Astrocyte (in vitro differentiated cells and primary cell): ENCODE data around the gene MYCN. TPM values are rescaled to one million over a fixed set of nuclear protein-coding genes. Genes with fewer than 3 reads are reported as not detected.

Experiments
- DNase-seq: peaks from one replicate; pipeline ENCODE4 v3.0.0-alpha.2; 2010; ENCODE audit warnings: low read depth
- FAIRE-seq: peaks from 2 replicates; lab custom pipeline; 2011; peaks lifted over from hg19 to GRCh38; lab: Jason Lieb, UNC
- H2AFZ ChIP-seq: 2 replicates; pipeline ENCODE4 v1.6.0; 2012; ENCODE audit warnings: low read depth, low read length, inconsistent platforms
- H3K27ac ChIP-seq: 2 replicates; pipeline ENCODE4 v1.5.1; 2011; ENCODE audit warnings: low read depth, low read length, inconsistent platforms
- H3K27me3 ChIP-seq: 2 replicates; pipeline ENCODE4 v1.6.0; 2011; ENCODE audit warnings: low read length, inconsistent platforms; ENCODE audit not compliant: insufficient read depth
- H3K36me3 ChIP-seq: 2 replicates; pipeline ENCODE4 v1.5.1; 2011; ENCODE audit warnings: low read length, inconsistent platforms; ENCODE audit not compliant: insufficient read depth
- H3K4me1 ChIP-seq: 2 replicates; pipeline ENCODE4 v1.5.1; 2011; ENCODE audit warnings: low read length, inconsistent platforms; ENCODE audit not compliant: insufficient read depth
- H3K4me2 ChIP-seq: 2 replicates; pipeline ENCODE4 v1.6.0; 2012; ENCODE audit warnings: low read length, inconsistent platforms
- H3K4me3 ChIP-seq: 2 replicates; pipeline ENCODE4 v1.5.1; 2011; ENCODE audit warnings: low read depth, mild to moderate bottlenecking, low read length, inconsistent platforms; ENCODE audit not compliant: insufficient read depth
- H3K79me2 ChIP-seq: 2 replicates; pipeline ENCODE4 v1.6.0; 2012; ENCODE audit warnings: mild to moderate bottlenecking, low read length, inconsistent platforms; ENCODE audit not compliant: insufficient read depth
- H3K9ac ChIP-seq: 2 replicates; pipeline ENCODE4 v1.6.0; 2012; ENCODE audit warnings: mild to moderate bottlenecking, low read length, inconsistent platforms
- H3K9me3 ChIP-seq: 2 replicates; pipeline ENCODE4 v1.5.1; 2012; ENCODE audit warnings: low read depth, mild to moderate bottlenecking, low read length, inconsistent platforms; ENCODE audit not compliant: insufficient read depth
- H4K20me1 ChIP-seq: 2 replicates; pipeline ENCODE4 v1.6.0; 2012; ENCODE audit warnings: low read length, inconsistent platforms; ENCODE audit not compliant: insufficient read depth
- H3K27ac Mint-ChIP-seq: one replicate; pipeline ENCODE4 v1.8.0; 2021; ENCODE audit warnings: mild to moderate bottlenecking, mixed read lengths; ENCODE audit not compliant: unreplicated experiment
- H3K27me3 Mint-ChIP-seq: one replicate; pipeline ENCODE4 v1.8.0; 2021; ENCODE audit warnings: low read depth, mixed read lengths; ENCODE audit not compliant: unreplicated experiment
- H3K36me3 Mint-ChIP-seq: one replicate; pipeline ENCODE4 v1.8.0; 2021; ENCODE audit warnings: low read depth, mixed read lengths; ENCODE audit not compliant: unreplicated experiment
- H3K4me1 Mint-ChIP-seq: one replicate; pipeline ENCODE4 v1.8.0; 2021; ENCODE audit warnings: low read depth, mixed read lengths; ENCODE audit not compliant: unreplicated experiment
- H3K4me3 Mint-ChIP-seq: one replicate; pipeline ENCODE4 v1.8.0; 2021; ENCODE audit warnings: mild to moderate bottlenecking, moderate library complexity, mixed read lengths; ENCODE audit not compliant: unreplicated experiment
- H3K9me3 Mint-ChIP-seq: one replicate; pipeline ENCODE4 v1.8.0; 2021; ENCODE audit warnings: mild to moderate bottlenecking, mixed read lengths; ENCODE audit not compliant: unreplicated experiment
- EZH2 ChIP-seq: IDR thresholded peaks from 2 replicates; pipeline ENCODE4 v1.6.1; 2012; ENCODE audit warnings: mild to moderate bottlenecking, low read length, inconsistent platforms; ENCODE audit not compliant: insufficient read depth
- total RNA-seq: library from RNA; stranded (reverse); gene quantifications from 2 replicates; pipeline ENCODE4 v1.2.1, GENCODE V29; 2021
- TF ChIP-seq, protein P1 (sequence below): IDR thresholded peaks from 2 replicates; pipeline ENCODE4 v1.5.1; 2011; ENCODE audit warnings: low read depth, mild to moderate bottlenecking, inconsistent platforms, low read length, moderate library complexity; ENCODE audit not compliant: insufficient read depth

The MYCN gene
- total RNA-seq, 1 donor from 2014 or later = 2.6 TPM

DNA sequence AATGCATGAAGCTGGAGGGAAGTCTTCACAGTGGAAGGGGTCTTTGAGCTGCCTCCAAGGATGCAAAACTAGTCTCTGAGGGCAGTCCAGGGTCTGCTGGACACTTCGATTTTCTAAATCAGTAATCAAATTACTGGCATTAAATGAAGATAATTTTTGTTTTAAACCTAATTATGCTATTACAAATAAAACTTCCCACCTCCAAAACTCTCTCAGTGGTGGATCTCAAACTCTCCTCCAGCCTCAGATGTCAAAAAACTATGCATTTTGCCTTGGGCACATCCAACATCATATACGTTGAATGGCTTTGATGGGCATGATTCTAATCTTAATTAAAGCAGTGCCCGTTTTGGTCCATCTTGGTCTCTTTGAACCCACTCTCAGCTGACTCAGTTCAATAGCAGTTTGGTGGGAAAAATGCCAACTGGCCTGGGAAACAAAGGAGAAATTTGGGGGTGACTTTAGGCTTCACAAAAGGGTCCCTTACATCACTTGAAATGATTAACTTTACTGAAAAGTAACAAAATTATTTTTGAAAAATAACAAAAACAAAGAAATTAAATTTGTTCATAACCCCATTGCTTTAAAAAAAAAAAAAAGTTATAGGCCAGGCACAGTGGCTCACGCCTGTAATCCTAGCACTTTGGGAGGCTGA is 5.9 kb upstream of the MYCN start:
- peaks cover 38% of the 10 kb centered on the region for H3K27me3 Mint-ChIP-seq
- no peaks in the 10 kb centered on the region for H3K4me1 ChIP-seq
- H3K27me3 ChIP-seq = peaks cover 7% of the 10 kb centered on the region
- H3K9me3 Mint-ChIP-seq = no peaks in the 10 kb centered on the region
- H3K9ac ChIP-seq = no peak overlapping the region
- no peaks in the 10 kb centered on the region for H3K79me2 ChIP-seq
- H3K27ac Mint-ChIP-seq = no peak overlapping the region
- no peaks in the 10 kb centered on the region for H3K36me3 Mint-ChIP-seq
- H2AFZ ChIP-seq = no peak overlapping the region
- H3K4me3 ChIP-seq = no peak overlapping the region
- TF ChIP-seq EZH2 = no peak
- TF ChIP-seq, protein P1, sequence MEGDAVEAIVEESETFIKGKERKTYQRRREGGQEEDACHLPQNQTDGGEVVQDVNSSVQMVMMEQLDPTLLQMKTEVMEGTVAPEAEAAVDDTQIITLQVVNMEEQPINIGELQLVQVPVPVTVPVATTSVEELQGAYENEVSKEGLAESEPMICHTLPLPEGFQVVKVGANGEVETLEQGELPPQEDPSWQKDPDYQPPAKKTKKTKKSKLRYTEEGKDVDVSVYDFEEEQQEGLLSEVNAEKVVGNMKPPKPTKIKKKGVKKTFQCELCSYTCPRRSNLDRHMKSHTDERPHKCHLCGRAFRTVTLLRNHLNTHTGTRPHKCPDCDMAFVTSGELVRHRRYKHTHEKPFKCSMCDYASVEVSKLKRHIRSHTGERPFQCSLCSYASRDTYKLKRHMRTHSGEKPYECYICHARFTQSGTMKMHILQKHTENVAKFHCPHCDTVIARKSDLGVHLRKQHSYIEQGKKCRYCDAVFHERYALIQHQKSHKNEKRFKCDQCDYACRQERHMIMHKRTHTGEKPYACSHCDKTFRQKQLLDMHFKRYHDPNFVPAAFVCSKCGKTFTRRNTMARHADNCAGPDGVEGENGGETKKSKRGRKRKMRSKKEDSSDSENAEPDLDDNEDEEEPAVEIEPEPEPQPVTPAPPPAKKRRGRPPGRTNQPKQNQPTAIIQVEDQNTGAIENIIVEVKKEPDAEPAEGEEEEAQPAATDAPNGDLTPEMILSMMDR = no peak
- H3K9me3 ChIP-seq = no peaks in the 10 kb centered on the region
- FAIRE-seq (no peak), DNase-seq (no peak)
- H3K27ac ChIP-seq = no peak overlapping the region
- H3K4me3 Mint-ChIP-seq = no peak overlapping the region
- H4K20me1 ChIP-seq = no peaks in the 10 kb centered on the region
- no peak overlapping the region for H3K4me2 ChIP-seq
- no peaks in the 10 kb centered on the region for H3K36me3 ChIP-seq
- no peaks in the 10 kb centered on the region for H3K4me1 Mint-ChIP-seq

DNA sequence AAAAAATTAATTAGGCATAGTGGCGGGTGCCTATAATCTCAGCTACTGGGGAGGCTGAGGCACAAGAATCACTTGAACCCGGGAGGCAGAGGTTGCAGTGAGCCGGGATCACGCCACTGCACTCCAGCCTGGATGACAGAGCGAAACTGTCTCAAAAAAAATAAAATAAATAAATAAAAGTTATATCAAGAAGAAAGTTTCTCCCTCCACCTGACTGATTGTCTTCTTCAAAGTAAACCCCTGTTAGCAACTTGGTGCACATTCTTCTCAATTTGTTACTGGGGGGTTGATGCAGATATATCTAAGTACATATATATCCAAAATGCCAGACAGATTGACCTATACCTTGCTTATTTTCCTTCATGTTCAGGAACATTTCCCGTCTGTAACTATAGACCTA is 5.2 kb upstream of the MYCN start:
- Histone ChIP-seq H2AFZ (no peak overlapping the region), H4K20me1 (no peaks in the 10 kb centered on the region), H3K4me3 (no peak overlapping the region), H3K27me3 (peaks cover 8% of the 10 kb centered on the region), H3K9ac (no peak overlapping the region), H3K27ac (no peak overlapping the region), H3K9me3 (no peaks in the 10 kb centered on the region), H3K79me2 (no peaks in the 10 kb centered on the region), H3K4me1 (no peaks in the 10 kb centered on the region), H3K36me3 (no peaks in the 10 kb centered on the region), H3K4me2 (no peak overlapping the region)
- no peaks in the 10 kb centered on the region for H3K9me3 Mint-ChIP-seq
- no peak for TF ChIP-seq EZH2
- TF ChIP-seq, protein P1 = no peak
- H3K36me3 Mint-ChIP-seq = no peaks in the 10 kb centered on the region
- H3K4me1 Mint-ChIP-seq = no peaks in the 10 kb centered on the region
- no peak overlapping the region for H3K4me3 Mint-ChIP-seq
- peaks cover 39% of the 10 kb centered on the region for H3K27me3 Mint-ChIP-seq
- H3K27ac Mint-ChIP-seq = no peak overlapping the region
- no peak for DNase-seq
- no peak for FAIRE-seq

DNA sequence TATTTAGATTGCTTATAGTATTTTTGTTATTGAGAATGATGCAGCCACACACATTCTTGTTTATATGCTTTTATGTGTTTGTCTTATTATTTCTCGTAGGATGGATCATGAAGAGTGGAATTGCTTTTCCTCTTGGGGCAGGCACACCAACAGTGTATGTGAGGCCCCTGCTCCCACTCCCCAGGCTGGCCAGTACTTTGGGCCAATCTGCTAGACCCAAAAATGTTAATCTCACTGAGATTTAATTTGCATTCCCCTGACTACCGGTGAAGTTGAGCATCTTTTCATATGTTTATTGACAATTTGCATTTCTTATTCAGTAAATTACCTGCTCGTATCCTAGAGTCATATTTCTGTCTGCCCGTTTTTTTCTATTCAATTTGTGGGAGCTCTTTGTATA is 4.7 kb upstream of the MYCN start:
- no peaks in the 10 kb centered on the region for H3K9me3 Mint-ChIP-seq
- no peaks in the 10 kb centered on the region for H3K4me1 Mint-ChIP-seq
- H3K79me2 ChIP-seq = no peaks in the 10 kb centered on the region
- no peak for FAIRE-seq
- no peak overlapping the region for H3K27ac Mint-ChIP-seq
- TF ChIP-seq EZH2 = no peak
- H3K36me3 Mint-ChIP-seq = no peaks in the 10 kb centered on the region
- H3K4me1 ChIP-seq = no peaks in the 10 kb centered on the region
- H3K4me3 Mint-ChIP-seq = no peak overlapping the region
- no peak overlapping the region for H3K9ac ChIP-seq
- peaks cover 8% of the 10 kb centered on the region for H3K27me3 ChIP-seq
- no peak overlapping the region for H3K4me2 ChIP-seq
- DNase-seq = no peak
- H3K27ac ChIP-seq = no peak overlapping the region
- no peak overlapping the region for H3K4me3 ChIP-seq
- H3K9me3 ChIP-seq = no peaks in the 10 kb centered on the region
- peaks cover 38% of the 10 kb centered on the region for H3K27me3 Mint-ChIP-seq
- H4K20me1 ChIP-seq = no peaks in the 10 kb centered on the region
- H3K36me3 ChIP-seq = no peaks in the 10 kb centered on the region
- no peak overlapping the region for H2AFZ ChIP-seq
